Measurements from ENCODE around the gene KIF4A. TPM values are rescaled to one million over a fixed set of nuclear protein-coding genes. Genes with fewer than 3 reads are reported as not detected.

The KIF4A gene
- total and polyA plus RNA-seq, 7 donors, result 0.04 to 0.15 (median 0.07) TPM; not detected in 2

DNA sequence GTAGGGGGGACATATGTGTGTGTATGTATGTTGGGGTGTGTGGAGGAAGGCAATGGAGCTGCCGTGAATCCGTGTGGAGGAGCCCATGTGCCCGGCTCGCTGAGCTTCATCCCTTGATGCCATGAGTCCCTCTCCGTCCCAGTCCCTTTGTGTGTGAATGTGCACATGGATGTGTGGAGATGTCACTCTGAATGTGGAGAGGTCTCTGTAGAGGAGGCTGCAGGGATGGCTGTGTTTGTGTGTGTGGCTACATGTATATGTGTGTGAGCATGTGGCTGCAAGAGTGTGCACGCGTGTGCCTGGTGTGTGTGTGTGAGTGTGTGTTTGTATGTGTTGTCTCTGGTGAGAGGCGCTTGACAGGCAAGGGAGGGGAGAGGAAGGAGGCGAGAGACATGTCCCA is 156.0 kb downstream of the KIF4A start:
- no peaks in the 10 kb centered on the region for H3K9me3 ChIP-seq
- H3K4me3 ChIP-seq, result no peak overlapping the region
- WGBS, 3 donors, result 69 to 74% (median 70%) methylated on average over 3 to 9 of the region's 9 CpGs
- H3K27me3 ChIP-seq (ENCODE audit: insufficient read depth in 3 of 3, low read length in 2 of 3), result peaks cover 0 to 44% (median 0%) of the 10 kb centered on the region in 3 donors
- no peak for ATAC-seq
- no peaks in the 10 kb centered on the region for H3K36me3 ChIP-seq (ENCODE audit: insufficient read depth in 1 of 2, low read depth in 1 of 2)
- no peak overlapping the region for H3K27ac ChIP-seq
- intact Hi-C loops (cut with DNase I), result no loop called here
- TF ChIP-seq, protein P1, sequence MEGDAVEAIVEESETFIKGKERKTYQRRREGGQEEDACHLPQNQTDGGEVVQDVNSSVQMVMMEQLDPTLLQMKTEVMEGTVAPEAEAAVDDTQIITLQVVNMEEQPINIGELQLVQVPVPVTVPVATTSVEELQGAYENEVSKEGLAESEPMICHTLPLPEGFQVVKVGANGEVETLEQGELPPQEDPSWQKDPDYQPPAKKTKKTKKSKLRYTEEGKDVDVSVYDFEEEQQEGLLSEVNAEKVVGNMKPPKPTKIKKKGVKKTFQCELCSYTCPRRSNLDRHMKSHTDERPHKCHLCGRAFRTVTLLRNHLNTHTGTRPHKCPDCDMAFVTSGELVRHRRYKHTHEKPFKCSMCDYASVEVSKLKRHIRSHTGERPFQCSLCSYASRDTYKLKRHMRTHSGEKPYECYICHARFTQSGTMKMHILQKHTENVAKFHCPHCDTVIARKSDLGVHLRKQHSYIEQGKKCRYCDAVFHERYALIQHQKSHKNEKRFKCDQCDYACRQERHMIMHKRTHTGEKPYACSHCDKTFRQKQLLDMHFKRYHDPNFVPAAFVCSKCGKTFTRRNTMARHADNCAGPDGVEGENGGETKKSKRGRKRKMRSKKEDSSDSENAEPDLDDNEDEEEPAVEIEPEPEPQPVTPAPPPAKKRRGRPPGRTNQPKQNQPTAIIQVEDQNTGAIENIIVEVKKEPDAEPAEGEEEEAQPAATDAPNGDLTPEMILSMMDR (IDR thresholded peaks at IDR 0.05), result no peak
- no peak for DNase-seq
- no peaks in the 10 kb centered on the region for H3K4me1 ChIP-seq

DNA sequence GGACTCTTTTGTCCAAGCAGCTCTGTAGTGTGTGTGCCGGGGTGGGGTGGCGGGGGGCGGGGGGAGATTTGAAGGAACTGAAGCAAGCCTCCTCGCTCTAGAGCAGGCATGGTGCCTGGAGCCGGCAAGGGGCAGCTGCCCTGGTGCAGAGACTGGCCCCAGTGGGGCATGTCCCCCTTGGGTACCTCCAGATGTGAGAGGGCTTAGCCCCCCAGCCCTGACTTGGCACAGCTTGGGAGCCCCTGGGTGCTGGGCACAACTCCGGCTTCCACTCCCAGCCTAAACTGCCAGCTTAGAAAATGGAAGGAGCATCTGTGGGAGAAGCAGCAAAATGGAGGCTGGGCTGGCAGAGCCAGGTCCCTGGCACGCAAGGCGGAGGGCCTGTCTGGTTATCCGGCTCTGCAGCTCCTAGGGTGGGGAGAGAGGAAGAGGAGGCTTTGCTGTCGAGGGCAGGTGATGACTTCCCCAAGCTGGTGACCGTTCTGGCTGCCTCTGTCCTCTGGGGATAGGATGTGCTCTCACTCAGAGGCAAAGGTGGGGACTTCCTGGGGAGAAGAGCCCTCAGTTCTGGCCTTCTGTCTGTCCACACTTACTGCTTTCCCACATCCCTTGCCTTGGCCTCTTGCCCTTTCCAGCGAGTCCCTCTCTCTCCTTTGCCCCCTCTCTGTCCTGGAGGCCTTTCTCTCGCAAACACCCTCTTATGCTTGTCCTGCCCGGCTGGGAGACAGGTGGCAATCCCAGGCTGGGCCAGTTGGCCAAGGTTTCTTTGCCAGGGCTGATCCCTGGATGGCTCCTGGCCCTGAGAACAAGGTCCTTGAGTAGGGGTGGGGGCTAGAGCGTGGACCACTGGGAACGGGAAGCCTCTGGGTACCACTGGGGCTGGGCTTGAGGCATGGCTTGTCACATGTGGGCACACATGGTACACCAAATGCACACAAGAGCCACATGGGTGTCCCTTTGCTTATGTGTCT is 156.8 kb downstream of the KIF4A start:
- intact Hi-C loops (cut with DNase I), result no loop called here
- no peak for ATAC-seq

DNA sequence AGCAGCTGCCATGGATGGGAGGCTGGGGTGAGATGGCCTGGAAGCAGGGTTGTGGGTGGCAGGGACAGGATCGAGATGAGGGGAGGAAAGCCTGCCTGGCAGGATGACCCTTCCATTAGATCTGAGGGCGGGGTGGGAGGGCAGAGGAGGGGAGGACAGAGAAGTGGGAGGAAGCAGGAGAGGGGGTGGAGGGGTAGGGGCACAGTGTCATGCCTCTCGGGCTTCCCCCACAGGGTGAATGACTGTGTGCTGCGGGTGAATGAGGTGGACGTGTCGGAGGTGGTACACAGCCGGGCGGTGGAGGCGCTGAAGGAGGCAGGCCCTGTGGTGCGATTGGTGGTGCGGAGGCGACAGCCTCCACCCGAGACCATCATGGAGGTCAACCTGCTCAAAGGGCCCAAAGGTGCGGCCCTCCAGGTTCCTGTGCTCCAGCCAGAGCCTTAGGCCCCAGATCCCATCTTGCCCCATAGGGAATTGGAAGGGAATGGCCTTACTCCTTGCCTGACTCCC is 159.6 kb downstream of the KIF4A start:
- ATAC-seq (no peak), DNase-seq (no peak)
- Histone ChIP-seq H3K27me3 (ENCODE audit: insufficient read depth in 3 of 3, low read length in 2 of 3) (peaks cover 0 to 23% (median 0%) of the 10 kb centered on the region in 3 donors), H3K36me3 (ENCODE audit: insufficient read depth in 1 of 2, low read depth in 1 of 2) (no peaks in the 10 kb centered on the region), H3K9me3 (no peaks in the 10 kb centered on the region), H3K27ac (no peak overlapping the region), H3K4me1 (no peaks in the 10 kb centered on the region), H3K4me3 (no peak overlapping the region)
- 90 to 95% (median 93%) methylated on average over 11 to 14 of the region's 14 CpGs for WGBS, 3 donors
- intact Hi-C loops (cut with DNase I), result no loop called here
- TF ChIP-seq, protein P1 (IDR thresholded peaks at IDR 0.05), result no peak

More for the DNA sequence above, 156.8 kb downstream of the KIF4A start:
- TF ChIP-seq, protein P1 (IDR thresholded peaks at IDR 0.05), result no peak
- Histone ChIP-seq H3K4me3 (no peak overlapping the region), H3K36me3 (ENCODE audit: insufficient read depth in 1 of 2, low read depth in 1 of 2) (no peaks in the 10 kb centered on the region), H3K9me3 (no peaks in the 10 kb centered on the region), H3K27me3 (ENCODE audit: insufficient read depth in 3 of 3, low read length in 2 of 3) (peaks cover 0 to 41% (median 0%) of the 10 kb centered on the region in 3 donors), H3K4me1 (no peaks in the 10 kb centered on the region), H3K27ac (no peak overlapping the region)
- 65 to 70% (median 67%) methylated on average over 10 to 16 of the region's 16 CpGs for WGBS, 3 donors
- no peak for DNase-seq

DNA sequence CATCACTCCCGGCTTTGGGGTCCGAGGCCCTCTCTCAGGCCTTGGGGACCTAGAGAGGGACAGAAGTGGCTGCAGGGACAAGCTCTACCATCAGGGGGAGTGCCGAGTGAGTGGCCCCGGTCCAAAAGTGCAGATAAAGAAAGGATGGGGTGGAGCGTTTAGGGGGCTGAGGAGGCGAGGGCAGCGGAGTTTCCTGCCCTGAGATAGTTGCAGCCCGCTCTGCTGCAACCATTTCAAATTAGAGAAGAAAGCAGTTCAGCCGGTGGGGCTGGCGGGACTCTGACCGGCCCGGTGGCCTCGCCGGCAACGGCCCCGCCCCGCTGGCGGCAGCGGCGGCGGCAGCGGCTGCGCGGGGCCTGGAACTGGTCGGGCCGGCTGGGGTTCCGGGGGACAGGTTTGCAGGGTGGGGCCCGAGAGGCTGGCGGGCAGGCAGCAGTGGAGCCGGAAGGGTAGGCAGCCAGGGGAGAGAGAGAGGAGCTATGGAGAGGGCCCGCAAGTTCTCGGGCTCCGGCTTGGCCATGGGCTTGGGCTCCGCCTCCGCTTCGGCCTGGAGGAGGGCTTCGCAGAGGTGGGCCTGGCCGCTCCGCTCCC is 162.3 kb downstream of the KIF4A start:
- TF ChIP-seq, protein P1 (IDR thresholded peaks at IDR 0.05), result peak; percentile 54
- no peaks in the 10 kb centered on the region for H3K9me3 ChIP-seq
- H3K4me3 ChIP-seq, result peak overlapping the region; percentile 70
- no peaks in the 10 kb centered on the region for H3K4me1 ChIP-seq
- 2 to 27% (median 2%) methylated on average over 17 to 39 of the region's 39 CpGs for WGBS, 3 donors
- ATAC-seq (peak; percentile 68 to 88 (median 75)), DNase-seq (peak; percentile 46 to 74)
- no peaks in the 10 kb centered on the region for H3K36me3 ChIP-seq (ENCODE audit: insufficient read depth in 1 of 2, low read depth in 1 of 2)
- intact Hi-C loops (cut with DNase I), result loop anchor here in 1 of 2 donors (5.0 to 10.0 kb wide), 3 partner anchors 105 to 723 kb away; no protein-coding TSS in a partner anchor
- H3K27me3 ChIP-seq (ENCODE audit: insufficient read depth in 3 of 3, low read length in 2 of 3), result peaks cover 0 to 22% (median 0%) of the 10 kb centered on the region in 3 donors
- no peak overlapping the region for H3K27ac ChIP-seq

Data from psoas muscle (tissue), 8 donors.